GM12878 (cell line): Measurements from ENCODE around the gene RANBP3. TPM values are rescaled to one million over a fixed set of nuclear protein-coding genes. Genes with fewer than 3 reads are reported as not detected.

ENCODE experiments used
- ATAC-seq: fragments of 200-7000 bp; cut with Tn5 transposase; 3 replicates; pipeline ENCODE4 v1.9.1; 2020; ENCODE audit warnings: mild to moderate bottlenecking, moderate library complexity
- BruUV-seq: library from RNA; stranded (reverse); fragments of 400-500 nt; replicated peaks from 2 replicates; lab custom pipeline; 2021; lab: Mats Ljungman, UMichigan
- CTCF ChIA-PET: fragments of 300-600 bp; sonication (Branson Sonifier 250); formaldehyde crosslinking; extraction: SDS; loops from one replicate; lab custom pipeline; 2021; ENCODE audit warnings: inconsistent platforms; lab: Yijun Ruan, JAX
- POLR2A ChIA-PET: fragments of 350-600 bp; formaldehyde crosslinking; extraction: SDS; loops from one replicate; lab custom pipeline; 2021; ENCODE audit warnings: inconsistent platforms; lab: Charles Lee
- RAD21 ChIA-PET: fragments of 300-600 bp; sonication (Branson Sonifier 250); formaldehyde crosslinking; loops from one replicate; lab custom pipeline; 2023; ENCODE audit warnings: antibody characterized with exemption; ENCODE audit not compliant: unreplicated experiment; lab: Charles Lee
- SMC1A ChIA-PET: fragments of 300-600 bp; sonication (Branson Sonifier 250); formaldehyde crosslinking; loops from one replicate; lab custom pipeline; 2023; ENCODE audit not compliant: unreplicated experiment, uncharacterized antibody; lab: Charles Lee
- DNase-seq: peaks from one replicate; pipeline ENCODE4 v3.0.0-alpha.2; 2011; ENCODE audit warnings: low read depth, low spot score
- FAIRE-seq: peaks from 3 replicates; lab custom pipeline; 2011; peaks lifted over from hg19 to GRCh38; lab: Jason Lieb, UNC
- H2AFZ ChIP-seq: 2 replicates; pipeline ENCODE4 v1.6.0; 2011; ENCODE audit warnings: low read depth, low read length, control low read depth; ENCODE audit not compliant: control insufficient read depth
- H3K27ac ChIP-seq: 2 replicates; pipeline ENCODE4 v1.5.1; 2011; ENCODE audit warnings: control low read depth; ENCODE audit not compliant: control insufficient read depth, insufficient read depth
- H3K27me3 ChIP-seq, 2 experiments: replicated peaks in 1 of 2; 2 replicates each; pipeline versions ENCODE4 v1.6.0 to v1.6.1; 2011; ENCODE audit warnings: low read length in 1 of 2; ENCODE audit not compliant: control insufficient read depth in 2 of 2, insufficient read depth in 2 of 2
- H3K36me3 ChIP-seq, 2 experiments: 2 replicates each; pipeline ENCODE4 v1.5.1; 2011; ENCODE audit warnings: low read length in 1 of 2; ENCODE audit not compliant: control insufficient read depth in 2 of 2, insufficient read depth in 2 of 2
- H3K4me1 ChIP-seq: 2 replicates; pipeline ENCODE4 v1.6.1; 2011; ENCODE audit warnings: mild to moderate bottlenecking, low read length, moderate library complexity, mixed read lengths; ENCODE audit not compliant: control insufficient read depth, insufficient read depth
- H3K4me2 ChIP-seq: 2 replicates; pipeline ENCODE4 v1.6.0; 2011; ENCODE audit warnings: control low read depth; ENCODE audit not compliant: control insufficient read depth, insufficient read depth
- H3K4me3 ChIP-seq: fragments of 200-600 bp; sonication (generic); 2 replicates; pipeline ENCODE4 v1.5.1; 2016
- H3K79me2 ChIP-seq: 2 replicates; pipeline ENCODE4 v1.6.0; 2011; ENCODE audit warnings: low read length; ENCODE audit not compliant: control insufficient read depth, insufficient read depth
- H3K9ac ChIP-seq: 2 replicates; pipeline ENCODE4 v1.8.0; 2011; ENCODE audit warnings: low read length, control low read depth, mixed read lengths; ENCODE audit not compliant: control insufficient read depth, insufficient read depth
- H3K9me3 ChIP-seq: replicated peaks from 3 replicates; pipeline ENCODE4 v1.5.1; 2011; ENCODE audit warnings: mild to moderate bottlenecking, low read length; ENCODE audit not compliant: control insufficient read depth, insufficient read depth
- H4K20me1 ChIP-seq: 2 replicates; pipeline ENCODE4 v1.6.0; 2011; ENCODE audit not compliant: control insufficient read depth, insufficient read depth
- BCL3 ChIP-seq: IDR thresholded peaks from 2 replicates; pipeline ENCODE4 v1.6.1; 2011; ENCODE audit warnings: borderline replicate concordance, low read depth, mild to moderate bottlenecking, moderate library complexity, low read length; ENCODE audit not compliant: insufficient read depth, poor library complexity, severe bottlenecking
- CHD4 ChIP-seq: fragments of 200-600 bp; sonication (generic); IDR thresholded peaks from 2 replicates; pipeline ENCODE4 v1.6.1; 2016; ENCODE audit warnings: mild to moderate bottlenecking
- ELK1 ChIP-seq: IDR thresholded peaks from 2 replicates; pipeline ENCODE4 v1.6.1; 2012; ENCODE audit warnings: low read depth, low read length, improper control_type of control experiment
- FOXK2 ChIP-seq: fragments of 450-650 bp; IDR thresholded peaks from 2 replicates; pipeline ENCODE4 v1.6.1; 2017; ENCODE audit warnings: mild to moderate bottlenecking, moderate library complexity
- IKZF1 ChIP-seq: fragments of 450-650 bp; conservative IDR thresholded peaks from 2 replicates; pipeline ENCODE4 v1.6.1; 2017; ENCODE audit warnings: antibody characterized with exemption, mild to moderate bottlenecking
- JUND ChIP-seq: IDR thresholded peaks from 2 replicates; pipeline ENCODE4 v1.6.1; 2012; ENCODE audit warnings: low read depth, mild to moderate bottlenecking, low read length, improper control_type of control experiment, moderate library complexity
- MEF2B ChIP-seq: fragments of 450-650 bp; IDR thresholded peaks from 2 replicates; pipeline ENCODE4 v1.6.1; 2018; ENCODE audit warnings: mild to moderate bottlenecking, moderate library complexity; ENCODE audit not compliant: partially characterized antibody, poor library complexity, severe bottlenecking
- PML ChIP-seq: IDR thresholded peaks from 2 replicates; pipeline ENCODE4 v1.6.1; 2012; ENCODE audit warnings: low read length, inconsistent platforms
- RBBP5 ChIP-seq: fragments of 200-600 bp; sonication (generic); conservative IDR thresholded peaks from 2 replicates; pipeline ENCODE4 v1.6.1; 2016
- SIX5 ChIP-seq: IDR thresholded peaks from 2 replicates; pipeline ENCODE4 v1.6.1; 2011; ENCODE audit warnings: mild to moderate bottlenecking, low read depth, low read length, moderate library complexity; ENCODE audit not compliant: severe bottlenecking
- SUPT20H ChIP-seq: IDR thresholded peaks from 2 replicates; pipeline ENCODE4 v1.6.1; 2011; ENCODE audit warnings: low read depth, mild to moderate bottlenecking, low read length, moderate library complexity, borderline replicate concordance; ENCODE audit not compliant: control insufficient read depth
- ZNF24 ChIP-seq: fragments of 450-650 bp; IDR thresholded peaks from 2 replicates; pipeline ENCODE4 v1.6.1; 2017; ENCODE audit warnings: antibody characterized with exemption, mild to moderate bottlenecking
- WGBS: methylation state at CpG from one replicate; pipeline ENCODE4 v1.1.6; 2016; ENCODE audit warnings: low lambda C conversion rate; ENCODE audit not compliant: insufficient replicate concordance, insufficient coverage; ENCODE audit errors: missing lambda C conversion rate; 5-methylcytosine and 5-hydroxymethylcytosine counted together
- in situ Hi-C: fragments of 300-500 bp; cut with MboI; formaldehyde crosslinking; loops from 9 replicates; pipeline ENCODE4 v1.14.3; 2018; ENCODE audit warnings: mixed read lengths
- intact Hi-C: fragments of 100-400 bp; cut with micrococcal nuclease; formaldehyde crosslinking; loops from one replicate; pipeline ENCODE4 v1.14.2; 2022; ENCODE audit not compliant: unreplicated experiment
- polyA plus RNA-seq, 11 experiments: library from polyadenylated mRNA; depleted of rRNA in 4 of 11; unstranded in 6 of 11; stranded (reverse) in 5 of 11; fragments of >200 nt; fragmentation: Nextera tagmentation in 4 of 11; fragmentation: Illumina TruSeq in 1 of 11; extraction: Ambion mirVana in 4 of 11; extraction: Trizol in 1 of 11; gene quantifications; 1 replicate in 1 of 11; 2 replicates in 10 of 11; pipeline versions ENCODE4 v1.2.1 to v1.2.3, GENCODE V29; 2011 to 2016; ENCODE audit warnings: inconsistent platforms in 2 of 11, missing spikeins in 2 of 11, low read depth in 1 of 11
- total RNA-seq, 4 experiments: library from RNA; depleted of rRNA in 3 of 4; stranded (reverse); fragments of >200 nt in 3 of 4; fragmentation: Illumina TruSeq in 1 of 4; extraction: Trizol in 1 of 4; gene quantifications; 2 replicates each; pipeline versions ENCODE4 v1.2.1 to v1.2.3, GENCODE V29; 2013 to 2021
- TF ChIP-seq, protein P1 (sequence below): fragments of 450-650 bp; IDR thresholded peaks from 2 replicates; pipeline ENCODE4 v1.6.1; 2016; ENCODE audit warnings: mild to moderate bottlenecking, moderate library complexity, borderline replicate concordance

RANBP3 gene
- total and polyA plus RNA-seq, 10 of the 15 experiments (the other 5 are each of a cell fraction or from before 2014, with no cell fraction given) = 1.1 to 81.6 (median 60.0) TPM

DNA sequence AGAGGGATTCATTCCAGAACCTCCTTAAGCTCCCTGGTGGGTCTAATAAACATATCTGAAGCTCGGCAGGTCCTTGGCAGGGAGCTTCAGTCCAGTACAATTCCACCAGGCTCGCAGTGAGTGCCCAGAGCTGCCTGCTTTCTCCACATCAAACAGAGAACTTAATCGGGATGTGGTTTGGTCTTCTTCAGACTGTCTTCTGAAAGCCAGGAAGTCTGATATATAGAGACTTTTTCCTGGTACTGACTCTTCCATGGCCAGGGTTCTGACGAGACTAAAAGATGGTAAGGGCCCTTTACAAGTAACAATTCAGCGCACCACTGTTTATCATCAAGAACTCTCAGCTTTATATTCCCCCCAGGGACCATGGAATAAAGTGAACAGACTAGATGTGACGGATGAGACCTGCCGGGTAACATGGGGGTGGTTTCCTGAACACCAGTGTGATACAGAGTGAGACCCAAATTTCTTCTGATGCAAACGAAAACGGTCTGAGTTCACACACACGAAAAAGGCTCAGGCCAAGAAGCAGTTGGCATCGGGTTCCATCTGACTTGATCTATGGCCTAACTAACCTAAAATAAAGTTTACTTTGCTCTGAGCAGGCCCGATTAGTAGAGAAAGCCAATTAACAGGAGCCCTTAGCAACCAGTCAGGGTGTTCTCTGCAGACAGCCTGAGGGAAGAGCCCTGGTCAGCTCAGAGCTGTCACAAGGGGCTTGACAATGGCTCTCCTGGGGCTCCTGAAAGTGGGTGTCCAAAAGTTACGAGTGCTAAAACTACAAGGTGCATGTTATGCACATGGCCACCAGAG is 29.0 kb downstream of the RANBP3 start:
- ChIA-PET POLR2A (no interaction called here), CTCF (interaction anchor here (1.3 to 2.6 kb wide), 3 partner anchors 19 to 145 kb away, joined by 3 to 10 read pairs (median 5); no protein-coding TSS in a partner anchor)
- Histone ChIP-seq H3K9me3 (no peaks in the 10 kb centered on the region), H3K4me1 (peaks cover 15% of the 10 kb centered on the region), H4K20me1 (no peaks in the 10 kb centered on the region; the same call in 1 of the 2 replicates), H3K4me3 (no peak overlapping the region), H3K4me2 (no peak overlapping the region), H3K27ac (no peak overlapping the region)
- ATAC-seq = no peak
- no peak for TF ChIP-seq RBBP5
- no peak for TF ChIP-seq JUND
- no peak for TF ChIP-seq SIX5
- TF ChIP-seq ELK1 = no peak
- TF ChIP-seq, protein P1, sequence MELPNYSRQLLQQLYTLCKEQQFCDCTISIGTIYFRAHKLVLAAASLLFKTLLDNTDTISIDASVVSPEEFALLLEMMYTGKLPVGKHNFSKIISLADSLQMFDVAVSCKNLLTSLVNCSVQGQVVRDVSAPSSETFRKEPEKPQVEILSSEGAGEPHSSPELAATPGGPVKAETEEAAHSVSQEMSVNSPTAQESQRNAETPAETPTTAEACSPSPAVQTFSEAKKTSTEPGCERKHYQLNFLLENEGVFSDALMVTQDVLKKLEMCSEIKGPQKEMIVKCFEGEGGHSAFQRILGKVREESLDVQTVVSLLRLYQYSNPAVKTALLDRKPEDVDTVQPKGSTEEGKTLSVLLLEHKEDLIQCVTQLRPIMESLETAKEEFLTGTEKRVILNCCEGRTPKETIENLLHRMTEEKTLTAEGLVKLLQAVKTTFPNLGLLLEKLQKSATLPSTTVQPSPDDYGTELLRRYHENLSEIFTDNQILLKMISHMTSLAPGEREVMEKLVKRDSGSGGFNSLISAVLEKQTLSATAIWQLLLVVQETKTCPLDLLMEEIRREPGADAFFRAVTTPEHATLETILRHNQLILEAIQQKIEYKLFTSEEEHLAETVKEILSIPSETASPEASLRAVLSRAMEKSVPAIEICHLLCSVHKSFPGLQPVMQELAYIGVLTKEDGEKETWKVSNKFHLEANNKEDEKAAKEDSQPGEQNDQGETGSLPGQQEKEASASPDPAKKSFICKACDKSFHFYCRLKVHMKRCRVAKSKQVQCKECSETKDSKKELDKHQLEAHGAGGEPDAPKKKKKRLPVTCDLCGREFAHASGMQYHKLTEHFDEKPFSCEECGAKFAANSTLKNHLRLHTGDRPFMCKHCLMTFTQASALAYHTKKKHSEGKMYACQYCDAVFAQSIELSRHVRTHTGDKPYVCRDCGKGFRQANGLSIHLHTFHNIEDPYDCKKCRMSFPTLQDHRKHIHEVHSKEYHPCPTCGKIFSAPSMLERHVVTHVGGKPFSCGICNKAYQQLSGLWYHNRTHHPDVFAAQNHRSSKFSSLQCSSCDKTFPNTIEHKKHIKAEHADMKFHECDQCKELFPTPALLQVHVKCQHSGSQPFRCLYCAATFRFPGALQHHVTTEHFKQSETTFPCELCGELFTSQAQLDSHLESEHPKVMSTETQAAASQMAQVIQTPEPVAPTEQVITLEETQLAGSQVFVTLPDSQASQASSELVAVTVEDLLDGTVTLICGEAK = no peak
- no peak for TF ChIP-seq MEF2B
- no peak for TF ChIP-seq IKZF1
- TF ChIP-seq BCL3 = no peak
- no peak for TF ChIP-seq SUPT20H
- no peak for TF ChIP-seq FOXK2
- TF ChIP-seq ZNF24 = no peak
- no peak for TF ChIP-seq CHD4
- TF ChIP-seq PML = no peak
- TF ChIP-seq, all 136 proteins: peak for 0
- BruUV-seq = no TSS peak
- H3K79me2 ChIP-seq = peaks cover 29% of the 10 kb centered on the region
- intact Hi-C loops (no loop called here), in situ Hi-C loops (no loop called here)
- ChIA-PET RAD21 (no interaction called here), SMC1A (no interaction called here)
- H3K9ac ChIP-seq = no peak overlapping the region
- no peak for FAIRE-seq
- no peaks in the 10 kb centered on the region for H3K27me3 ChIP-seq
- 78% methylated on average over 13 of the region's 13 CpGs for WGBS
- H3K36me3 ChIP-seq = peaks cover 10 to 26% of the 10 kb centered on the region in 2 experiments; a peak in 3 of 4 replicates
- H2AFZ ChIP-seq = no peak overlapping the region
- DNase-seq = no peak
